GM06990 (cell line): Measurements from ENCODE around the gene AQP3.
"Not testable (repeated sequence)": the region's sequence is repeated elsewhere in the genome, so short reads cannot be mapped to it uniquely, and the experiment has no call there.

ENCODE experiments used
- DNase-seq: peaks from one replicate; pipeline ENCODE4 v3.0.0-alpha.2; 2011; ENCODE audit not compliant: insufficient read length; ENCODE audit errors: extremely low read depth
- H3K27me3 ChIP-seq: replicated peaks from 2 replicates; pipeline ENCODE4 v1.6.0; 2011; ENCODE audit warnings: low read length; ENCODE audit not compliant: control insufficient read depth, insufficient read depth
- H3K36me3 ChIP-seq: 2 replicates; pipeline ENCODE4 v1.5.1; 2011; ENCODE audit warnings: low read length; ENCODE audit not compliant: control insufficient read depth, insufficient read depth
- H3K4me3 ChIP-seq: replicated peaks from 2 replicates; pipeline ENCODE4 v1.5.1; 2011; ENCODE audit warnings: low read depth, mild to moderate bottlenecking, control low read depth, low read length
- TF ChIP-seq, protein P1 (sequence below): IDR thresholded peaks from 2 replicates; pipeline ENCODE4 v1.5.1; 2011; ENCODE audit warnings: low read length, control low read depth, mild to moderate bottlenecking, inconsistent platforms; ENCODE audit not compliant: insufficient read depth, poor library complexity, severe bottlenecking

AQP3 gene

DNA sequence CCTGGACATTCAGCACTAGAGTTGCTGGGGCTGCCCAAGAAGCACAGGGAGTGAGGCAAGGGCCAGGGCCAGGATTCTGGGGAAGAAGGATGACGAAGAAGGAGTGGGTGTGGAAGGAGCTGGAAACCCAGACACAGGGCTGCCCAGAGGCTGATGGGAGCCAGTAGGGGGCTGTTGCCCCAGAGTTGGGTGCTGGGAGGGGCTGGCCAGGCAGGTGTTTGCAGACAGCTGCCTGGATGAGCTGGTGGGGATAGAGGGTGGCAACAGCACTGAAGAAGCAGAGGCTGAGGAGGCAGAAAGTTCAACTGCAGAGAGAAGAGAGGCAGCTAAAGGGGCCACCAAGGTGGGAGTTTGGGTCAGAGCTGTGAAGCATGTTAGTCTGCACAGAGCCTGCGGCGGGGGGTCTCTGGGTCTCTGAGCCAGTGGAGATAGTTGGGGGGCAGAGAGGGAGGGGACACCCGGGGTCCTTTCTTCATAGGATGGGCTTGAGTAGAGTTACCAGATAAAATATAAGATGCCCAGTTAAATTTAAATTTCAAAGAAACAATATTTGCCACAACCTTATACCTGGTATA, 42.5 kb downstream of the AQP3 start:
- no peak for DNase-seq
- Histone ChIP-seq H3K4me3 (no peak overlapping the region), H3K36me3 (no peaks in the 10 kb centered on the region), H3K27me3 (no peaks in the 10 kb centered on the region; the same call in 1 of the 2 replicates)
- TF ChIP-seq, protein P1, sequence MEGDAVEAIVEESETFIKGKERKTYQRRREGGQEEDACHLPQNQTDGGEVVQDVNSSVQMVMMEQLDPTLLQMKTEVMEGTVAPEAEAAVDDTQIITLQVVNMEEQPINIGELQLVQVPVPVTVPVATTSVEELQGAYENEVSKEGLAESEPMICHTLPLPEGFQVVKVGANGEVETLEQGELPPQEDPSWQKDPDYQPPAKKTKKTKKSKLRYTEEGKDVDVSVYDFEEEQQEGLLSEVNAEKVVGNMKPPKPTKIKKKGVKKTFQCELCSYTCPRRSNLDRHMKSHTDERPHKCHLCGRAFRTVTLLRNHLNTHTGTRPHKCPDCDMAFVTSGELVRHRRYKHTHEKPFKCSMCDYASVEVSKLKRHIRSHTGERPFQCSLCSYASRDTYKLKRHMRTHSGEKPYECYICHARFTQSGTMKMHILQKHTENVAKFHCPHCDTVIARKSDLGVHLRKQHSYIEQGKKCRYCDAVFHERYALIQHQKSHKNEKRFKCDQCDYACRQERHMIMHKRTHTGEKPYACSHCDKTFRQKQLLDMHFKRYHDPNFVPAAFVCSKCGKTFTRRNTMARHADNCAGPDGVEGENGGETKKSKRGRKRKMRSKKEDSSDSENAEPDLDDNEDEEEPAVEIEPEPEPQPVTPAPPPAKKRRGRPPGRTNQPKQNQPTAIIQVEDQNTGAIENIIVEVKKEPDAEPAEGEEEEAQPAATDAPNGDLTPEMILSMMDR = no peak

DNA sequence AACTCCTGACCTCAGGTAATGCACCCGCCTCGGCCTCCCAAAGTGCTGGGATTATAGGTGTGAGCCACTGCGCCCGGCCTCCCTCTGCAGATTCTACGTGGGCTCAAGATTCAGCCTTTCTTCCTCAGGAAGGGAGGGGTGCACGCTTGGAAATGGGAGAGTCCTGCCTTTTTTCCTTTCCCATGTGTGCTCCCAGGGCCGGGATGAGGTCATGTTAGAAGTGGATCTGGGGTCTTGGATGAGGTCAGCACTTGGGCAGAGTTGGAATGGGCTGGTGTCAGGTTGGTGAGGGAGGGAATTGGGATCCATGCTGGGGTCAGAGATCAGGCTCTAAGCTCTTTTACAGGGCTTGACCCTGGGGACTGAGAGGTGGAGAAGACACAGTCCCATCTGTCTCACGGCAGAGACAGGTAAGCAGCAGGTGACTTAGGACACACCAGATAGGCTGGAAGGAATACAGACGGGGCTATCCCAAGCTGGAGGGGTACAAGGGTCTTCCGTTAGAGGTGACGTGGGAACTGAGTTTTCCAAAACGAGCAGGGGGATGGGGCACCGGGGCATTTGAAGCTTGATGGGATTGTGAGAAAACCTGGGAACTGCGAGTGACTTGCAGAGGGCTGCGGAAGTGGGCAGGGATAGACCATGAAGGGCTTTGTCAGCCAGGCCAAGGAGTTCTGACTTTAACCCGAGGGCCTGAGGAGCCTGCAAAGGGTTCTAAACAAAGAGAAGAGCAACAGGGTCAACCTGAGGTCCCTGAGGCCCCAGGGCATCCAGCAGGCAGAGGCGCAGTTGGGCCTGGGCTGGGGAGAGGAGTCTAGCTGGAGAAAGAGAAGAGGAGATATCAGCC, 43.2 kb downstream of the AQP3 start:
- DNase-seq = no peak
- Histone ChIP-seq H3K27me3 (no peaks in the 10 kb centered on the region; the same call in 1 of the 2 replicates), H3K36me3 (no peaks in the 10 kb centered on the region), H3K4me3 (no peak overlapping the region)
- TF ChIP-seq, protein P1 = no peak

DNA sequence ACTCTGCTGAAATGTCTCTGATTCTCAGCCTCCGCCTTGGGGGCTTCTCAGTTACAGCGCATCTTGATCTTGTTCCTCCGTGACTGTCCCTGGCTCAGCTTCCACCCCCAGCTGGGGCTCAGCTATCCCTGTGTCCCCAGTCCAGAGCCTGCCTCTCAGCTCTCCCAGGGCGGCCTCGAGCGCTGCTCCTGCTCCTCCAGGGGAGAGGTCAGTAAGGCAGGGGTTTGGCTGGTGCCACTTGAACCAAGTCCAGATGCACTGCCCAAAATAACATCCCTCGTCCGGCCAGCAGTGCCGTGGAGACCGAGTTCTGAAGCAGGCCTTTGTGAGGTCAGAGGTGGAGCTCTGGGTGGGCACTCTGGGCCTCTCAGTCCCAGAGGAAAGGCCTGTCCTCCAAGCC, 45.0 kb downstream of the AQP3 start, which contains the start of gene AQP7:
Gene AQP7 (minus strand): TSS at position 198 of the 400 bp plus-strand sequence. CDS start 1,306 bp downstream, outside the sequence.
- not testable (repeated sequence) for H3K27me3 ChIP-seq, H3K36me3 ChIP-seq

DNA sequence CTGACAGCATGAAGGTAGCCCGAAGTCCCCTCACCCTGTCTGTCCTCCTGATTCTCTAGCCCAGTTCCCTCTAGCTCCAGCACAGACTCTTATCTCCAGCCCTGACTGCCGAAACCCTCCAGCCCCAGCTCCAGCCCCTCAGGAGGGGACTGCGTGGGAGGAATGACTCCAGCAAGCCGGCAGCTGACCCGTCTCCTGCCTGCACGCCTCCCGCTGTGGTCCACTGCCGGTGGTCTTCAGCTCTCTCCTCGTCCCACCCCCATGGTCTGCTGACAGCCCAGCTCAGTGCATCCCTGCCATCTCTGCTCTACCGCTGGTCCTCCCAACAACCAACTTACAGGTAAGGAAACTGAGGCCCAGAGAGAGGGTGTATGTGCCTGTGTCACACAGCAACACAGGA, 45.6 kb downstream of the AQP3 start:
- not testable (repeated sequence) for DNase-seq, H3K36me3 ChIP-seq, H3K27me3 ChIP-seq, H3K4me3 ChIP-seq

More for the DNA sequence above, 45.0 kb downstream of the AQP3 start, which contains the start of gene AQP7:
- not testable (repeated sequence) for DNase-seq, H3K4me3 ChIP-seq

DNA sequence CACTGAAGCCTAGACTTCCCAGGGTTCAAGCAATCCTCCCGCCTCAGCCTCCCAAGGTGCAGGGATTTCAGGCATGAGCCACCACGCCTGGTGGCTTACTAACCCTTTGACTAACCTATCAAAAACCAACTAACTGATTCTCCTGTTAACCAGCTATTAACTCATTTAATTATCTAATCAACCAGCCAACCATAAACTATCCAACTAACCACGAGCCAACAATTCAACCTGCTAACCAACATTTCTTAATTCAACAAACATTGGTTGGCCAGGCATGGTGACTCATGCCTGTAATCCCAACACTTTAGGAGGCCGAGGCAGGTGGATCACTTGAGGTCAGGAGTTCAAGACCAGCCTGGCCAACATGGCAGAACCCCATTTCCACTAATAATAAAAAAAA, 48.3 kb downstream of the AQP3 start:
- not testable (repeated sequence) for H3K36me3 ChIP-seq

DNA sequence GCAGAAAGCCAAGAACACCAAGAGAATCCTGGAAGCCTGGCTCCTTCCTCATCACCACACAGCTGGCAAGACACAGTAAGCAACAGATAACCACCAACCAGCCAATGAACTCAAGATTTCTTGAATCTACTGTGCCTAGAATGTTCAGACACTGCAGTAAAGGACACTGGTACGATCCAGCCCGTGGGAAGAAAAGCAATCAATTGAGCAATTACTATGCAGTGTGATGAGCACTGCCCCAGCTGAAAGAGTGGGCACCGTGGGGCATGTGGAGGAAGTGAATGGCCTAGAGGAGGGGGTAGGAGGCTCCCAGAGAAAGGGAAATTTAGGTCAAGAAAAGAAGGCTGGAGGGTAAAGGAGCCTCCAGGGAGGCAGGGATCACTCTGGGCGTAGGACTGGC, 49.6 kb downstream of the AQP3 start:
- H3K4me3 ChIP-seq, H3K36me3 ChIP-seq, DNase-seq, H3K27me3 ChIP-seq: not testable (repeated sequence)

More for the DNA sequence above, 48.3 kb downstream of the AQP3 start:
- H3K27me3 ChIP-seq, H3K4me3 ChIP-seq, DNase-seq: not testable (repeated sequence)

DNA sequence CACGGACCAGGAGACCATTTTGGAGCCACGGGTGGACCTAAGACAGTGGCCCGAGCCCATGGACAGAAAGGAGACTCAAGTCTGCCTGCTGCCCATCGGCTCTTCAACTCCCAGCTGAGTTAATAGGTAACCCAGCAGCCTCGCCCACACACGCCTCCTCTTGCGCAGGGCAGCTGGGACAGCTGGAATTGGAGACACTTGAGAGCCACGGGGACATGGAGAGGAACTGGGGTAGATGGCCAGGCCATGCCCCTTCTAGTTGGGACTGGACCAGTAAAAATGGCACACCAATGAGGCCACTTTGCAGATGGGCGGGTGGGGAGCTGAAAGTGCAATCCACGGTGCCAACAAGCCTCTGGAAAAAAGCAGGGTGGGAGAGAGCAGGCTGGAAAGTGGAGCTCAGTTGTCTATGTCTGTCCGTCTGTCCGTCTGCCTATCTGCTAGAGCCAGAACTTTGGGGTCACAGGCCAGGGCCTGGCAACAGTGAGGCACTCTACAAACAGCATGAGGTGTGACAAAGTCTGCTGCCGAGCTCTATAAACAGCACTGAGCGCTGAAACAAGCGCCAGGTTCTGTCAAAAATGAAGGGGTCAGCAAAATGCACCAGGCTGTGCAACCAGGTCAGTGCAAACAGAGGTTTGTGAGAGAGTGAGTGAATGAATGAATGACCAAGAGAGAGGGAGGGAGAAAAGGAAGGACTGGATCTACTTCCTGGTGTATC, 52.1 kb downstream of the AQP3 start:
- not testable (repeated sequence) for DNase-seq, H3K36me3 ChIP-seq, H3K27me3 ChIP-seq, H3K4me3 ChIP-seq

DNA sequence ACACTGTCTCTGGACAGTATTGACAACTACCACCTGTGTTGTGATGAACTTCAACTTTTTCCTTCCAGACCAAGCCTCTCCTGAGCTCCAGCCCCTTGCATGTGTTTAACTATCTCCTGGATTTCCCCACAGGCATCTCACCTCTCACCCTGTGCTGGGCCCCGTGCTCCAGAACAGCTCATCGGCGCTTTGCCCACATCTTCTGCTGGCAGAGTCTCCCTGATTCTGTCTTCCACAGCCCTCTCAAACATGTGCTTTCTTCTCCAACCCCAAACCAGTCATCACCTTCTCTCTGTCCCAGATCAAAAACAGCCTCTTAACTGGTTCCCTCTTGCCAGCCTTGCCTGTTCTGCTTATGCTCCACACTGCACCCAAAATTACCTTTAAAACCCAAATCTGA, 53.4 kb downstream of the AQP3 start:
- H3K36me3 ChIP-seq, H3K4me3 ChIP-seq, H3K27me3 ChIP-seq, DNase-seq: not testable (repeated sequence)
